HG03469 (cell line): Measurements from ENCODE around the gene MRGPRF.
A peak's percentile ranks its signal among the peaks of the same experiment; 100 is the strongest.

Experiments used
- ATAC-seq: cut with Tn5 transposase; IDR thresholded peaks from one replicate; pipeline ENCODE4 v1.9.1; 2021; ENCODE audit warnings: mild to moderate bottlenecking, moderate library complexity, moderate number of reproducible peaks; ENCODE audit not compliant: unreplicated experiment

The MRGPRF gene, protein sequence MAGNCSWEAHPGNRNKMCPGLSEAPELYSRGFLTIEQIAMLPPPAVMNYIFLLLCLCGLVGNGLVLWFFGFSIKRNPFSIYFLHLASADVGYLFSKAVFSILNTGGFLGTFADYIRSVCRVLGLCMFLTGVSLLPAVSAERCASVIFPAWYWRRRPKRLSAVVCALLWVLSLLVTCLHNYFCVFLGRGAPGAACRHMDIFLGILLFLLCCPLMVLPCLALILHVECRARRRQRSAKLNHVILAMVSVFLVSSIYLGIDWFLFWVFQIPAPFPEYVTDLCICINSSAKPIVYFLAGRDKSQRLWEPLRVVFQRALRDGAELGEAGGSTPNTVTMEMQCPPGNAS

DNA sequence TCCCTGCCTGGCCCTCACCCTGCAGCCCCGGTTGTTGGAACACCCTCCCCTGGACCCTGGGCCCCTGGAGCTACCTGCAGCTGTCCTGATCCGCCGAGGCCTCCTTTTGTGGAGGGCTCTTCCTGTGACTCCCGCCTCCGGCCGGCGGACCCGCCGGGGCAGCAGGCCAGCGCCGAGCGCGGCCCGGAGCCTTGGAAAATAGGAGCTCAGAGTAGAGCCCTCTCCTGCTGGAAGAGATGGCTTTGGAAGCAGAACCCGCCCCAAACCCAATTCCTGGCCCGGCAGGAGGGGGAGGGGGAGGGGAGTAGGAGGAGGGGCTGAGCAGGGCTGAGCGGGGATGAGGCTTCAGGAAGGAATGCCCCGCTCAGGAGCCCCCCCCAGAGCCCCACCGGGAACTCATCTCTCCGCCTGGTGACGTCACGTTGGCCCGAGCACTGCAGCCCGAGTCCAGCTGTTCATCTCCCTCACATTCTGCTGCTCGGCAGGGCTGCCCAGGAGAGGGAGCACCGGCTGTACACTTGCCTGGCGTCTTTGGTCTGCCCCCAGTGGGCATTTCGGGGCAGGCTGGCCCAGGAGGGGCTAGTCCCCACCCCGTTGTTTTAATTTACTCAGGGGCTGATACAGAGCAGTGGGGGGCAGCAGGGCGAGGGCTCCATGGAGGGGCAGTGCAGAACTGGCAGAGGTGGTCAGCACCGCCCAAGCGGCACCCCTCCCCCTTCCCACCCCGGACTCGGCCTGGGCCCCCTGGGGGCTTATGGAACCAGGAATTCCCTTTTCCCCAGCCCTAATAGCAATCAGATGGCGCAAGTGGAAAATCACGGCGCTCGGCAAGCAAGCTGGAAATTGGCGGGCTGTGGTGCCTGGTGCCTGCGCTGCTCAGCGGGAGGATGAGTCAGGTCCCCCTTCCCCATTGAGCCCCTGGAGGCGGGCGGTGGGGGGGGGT lies at the start of gene MRGPRF:
TSS of gene MRGPRF (minus strand) at position 238 of the 943 bp plus-strand sequence. CDS start 3,345 bp downstream, outside the sequence.
- no peak for ATAC-seq

DNA sequence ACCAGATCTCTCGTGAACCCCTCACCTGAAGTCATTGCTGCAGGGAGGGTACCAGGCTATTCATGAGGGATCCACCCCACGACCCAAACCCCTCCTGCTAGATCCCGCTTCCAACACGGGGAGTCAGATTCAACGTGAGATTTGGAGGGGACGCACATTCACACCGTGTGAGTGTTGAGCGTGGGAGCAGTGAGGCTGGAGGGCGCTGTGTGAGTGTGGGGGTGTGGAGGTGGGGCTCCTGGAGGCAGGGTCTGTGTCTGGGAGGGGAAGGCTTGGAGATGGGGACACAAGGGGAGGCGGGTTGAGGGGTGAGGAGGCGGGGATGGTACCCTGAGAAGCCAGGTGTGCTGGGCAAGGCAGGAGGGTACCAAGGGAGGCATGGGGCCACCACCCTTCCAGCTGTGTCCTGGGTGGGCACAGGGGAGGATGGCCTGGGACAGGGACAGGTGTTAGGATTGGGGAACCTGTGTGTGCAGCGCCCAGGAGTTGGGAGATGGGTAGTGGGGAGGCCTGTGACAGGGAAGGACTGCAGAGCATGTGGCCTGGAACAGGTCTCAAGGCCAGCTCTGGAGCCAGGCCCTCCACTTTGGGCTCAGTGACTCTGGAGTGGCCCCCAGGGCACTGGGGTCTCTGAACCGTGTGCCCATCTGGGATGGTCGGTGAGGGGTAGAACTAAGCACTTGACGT lies 49.3 kb upstream of the MRGPRF start:
- no peak for ATAC-seq

DNA sequence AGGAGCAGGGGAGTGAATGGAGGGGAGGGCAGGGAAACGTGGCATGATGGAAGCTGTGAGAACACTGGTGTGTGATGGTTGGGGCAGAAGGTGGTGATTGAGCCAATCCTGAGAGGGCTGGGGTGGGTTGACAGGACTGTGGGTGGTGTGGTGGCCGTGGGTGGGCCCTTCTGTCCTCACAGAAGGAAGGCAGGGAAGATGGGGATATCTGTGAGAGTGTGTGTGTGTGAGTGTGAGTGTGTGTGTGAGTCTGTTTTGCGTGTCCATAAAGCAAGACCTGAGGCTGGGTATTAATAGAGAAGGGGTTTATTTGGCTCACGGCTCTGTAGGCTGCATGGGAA lies 48.6 kb upstream of the MRGPRF start:
- ATAC-seq = no peak

DNA sequence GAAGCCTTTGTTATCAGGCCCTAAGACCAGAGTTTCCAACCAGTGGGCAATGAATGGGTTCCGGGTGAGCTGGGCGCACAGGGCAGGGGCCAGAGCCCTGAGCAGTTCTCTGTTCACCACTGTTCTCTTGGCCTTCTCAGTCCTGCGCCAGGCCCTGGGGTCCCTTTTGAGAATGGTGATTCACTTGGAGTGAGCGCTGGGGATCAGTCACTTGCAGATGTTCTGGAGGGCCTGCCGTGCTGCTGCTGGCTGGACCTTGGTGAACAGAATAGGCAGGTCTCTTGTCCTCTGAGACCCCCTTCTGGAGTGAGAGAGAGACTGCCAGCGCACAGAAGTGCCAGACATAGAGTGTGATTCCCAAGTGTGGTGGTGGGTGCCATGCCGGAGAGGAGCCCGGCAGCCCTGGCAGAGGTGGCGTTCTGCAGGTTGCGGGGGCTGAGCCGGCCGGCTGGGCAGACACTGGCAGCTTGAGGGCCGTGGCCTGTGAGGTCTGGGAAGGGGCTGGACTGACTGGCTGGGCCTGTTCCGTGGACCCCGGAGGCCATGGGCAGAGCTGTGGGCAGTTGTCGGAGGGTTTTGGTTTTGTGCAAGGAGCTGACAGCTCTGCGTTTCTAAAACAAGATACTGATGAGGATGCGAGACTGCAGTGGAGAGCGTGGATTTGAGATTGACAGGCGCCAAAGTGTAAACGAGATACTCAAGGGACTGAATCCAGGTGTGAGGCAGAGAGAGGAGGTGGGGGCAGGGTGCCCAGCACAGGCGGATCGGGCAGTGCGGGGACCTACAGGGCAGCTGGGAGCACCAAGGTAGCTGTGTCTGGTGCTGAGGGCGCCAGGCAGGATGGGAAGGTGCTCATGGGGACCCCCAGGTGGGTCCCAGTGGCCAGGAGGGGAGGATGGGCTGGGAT lies 48.0 kb upstream of the MRGPRF start:
- no peak for ATAC-seq

DNA sequence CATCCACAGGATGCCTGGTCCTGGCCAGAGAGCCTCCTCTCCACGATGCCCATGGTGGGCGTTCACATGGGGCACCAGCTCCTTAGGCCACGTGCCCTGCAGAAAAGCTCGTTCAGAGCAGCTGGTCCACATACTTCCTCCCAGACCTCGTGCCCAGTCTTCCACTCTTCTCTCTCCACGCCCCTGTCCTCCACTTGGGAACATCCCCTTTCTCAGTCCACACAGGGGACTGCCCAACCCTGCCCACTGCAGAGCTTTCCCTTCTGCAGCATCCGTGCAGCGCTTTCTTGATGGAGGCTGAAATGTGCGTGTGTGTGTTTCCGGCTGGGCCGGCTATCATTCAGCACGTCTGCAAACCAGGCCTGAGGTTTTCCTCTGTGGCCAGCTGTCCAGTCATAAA lies 46.9 kb upstream of the MRGPRF start:
- ATAC-seq = no peak

DNA sequence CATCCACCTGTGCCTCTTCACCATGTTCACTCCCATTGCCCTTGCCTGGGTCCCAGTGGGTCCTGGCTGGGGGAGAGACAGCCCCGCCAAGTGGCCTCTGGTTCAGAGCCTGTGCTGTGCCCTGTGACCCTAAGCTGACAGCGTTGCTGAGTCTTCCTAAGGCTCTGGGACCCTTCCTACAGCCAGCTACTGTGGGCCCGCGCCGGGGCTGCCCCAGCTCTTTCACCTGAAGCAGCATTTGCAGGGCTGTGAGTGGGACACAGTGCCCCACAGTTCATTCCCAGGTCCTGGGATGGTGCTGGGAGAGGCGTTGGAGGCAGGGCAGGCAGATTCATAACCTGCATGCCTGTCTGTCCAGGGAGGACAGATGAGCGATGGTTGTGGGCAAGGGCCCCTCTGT lies 46.4 kb upstream of the MRGPRF start:
- no peak for ATAC-seq

DNA sequence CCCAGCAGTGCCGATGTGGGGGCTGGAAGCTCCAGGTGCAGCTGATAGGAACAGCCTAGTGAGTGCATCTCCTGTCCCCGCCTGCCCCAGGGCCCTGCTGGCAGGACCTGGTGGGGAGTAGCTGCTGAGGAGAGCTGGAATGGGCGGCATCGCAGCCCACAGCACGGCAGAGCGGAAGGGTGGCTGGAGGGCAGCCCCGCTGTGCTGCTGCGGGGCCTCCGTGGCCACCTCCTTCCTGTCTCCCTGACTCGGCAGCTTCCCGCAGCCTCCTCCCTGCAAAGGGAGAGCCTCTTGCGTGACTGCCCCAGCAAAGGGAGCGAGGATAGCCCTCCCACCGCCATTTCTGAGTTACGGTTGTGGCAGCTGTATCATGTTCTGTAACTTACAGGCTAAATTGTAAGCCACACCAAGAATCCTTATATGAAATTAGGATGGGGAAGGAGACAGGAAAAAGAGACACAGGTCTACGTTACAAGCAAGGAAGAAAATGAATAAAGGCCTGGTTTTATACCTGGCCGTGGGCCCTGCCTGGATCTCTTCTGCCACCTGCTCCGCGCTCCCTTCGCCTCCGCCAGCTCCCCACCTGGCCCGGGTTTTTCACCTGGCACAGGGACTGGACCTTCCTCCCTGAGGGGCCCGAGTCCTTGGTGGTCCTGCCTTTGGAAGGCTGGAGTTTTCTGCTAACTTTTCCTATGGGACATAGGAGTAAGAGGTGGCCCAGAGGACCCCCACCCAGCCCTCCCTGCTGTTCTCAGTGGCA lies 45.6 kb upstream of the MRGPRF start:
- ATAC-seq = no peak

DNA sequence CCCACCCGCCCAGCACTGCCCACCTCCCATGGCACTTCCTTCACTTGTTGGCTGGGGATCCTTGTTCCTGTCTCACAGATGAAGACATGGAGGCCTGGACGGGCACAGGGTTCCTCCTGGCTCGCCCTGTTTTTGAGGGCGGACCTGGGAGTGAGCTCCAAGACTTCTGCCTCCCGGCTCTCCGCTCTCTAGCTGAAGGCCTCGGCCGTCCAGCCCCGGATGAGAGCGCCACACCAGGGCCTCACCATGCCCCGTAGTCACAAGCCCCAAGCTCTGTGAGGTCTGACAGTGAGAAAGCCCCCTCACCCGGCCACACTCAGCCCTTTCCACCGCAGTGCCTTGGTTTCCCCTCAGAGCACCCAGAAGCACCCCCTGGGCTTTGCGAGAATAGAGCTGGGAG lies 44.8 kb upstream of the MRGPRF start:
- no peak for ATAC-seq

DNA sequence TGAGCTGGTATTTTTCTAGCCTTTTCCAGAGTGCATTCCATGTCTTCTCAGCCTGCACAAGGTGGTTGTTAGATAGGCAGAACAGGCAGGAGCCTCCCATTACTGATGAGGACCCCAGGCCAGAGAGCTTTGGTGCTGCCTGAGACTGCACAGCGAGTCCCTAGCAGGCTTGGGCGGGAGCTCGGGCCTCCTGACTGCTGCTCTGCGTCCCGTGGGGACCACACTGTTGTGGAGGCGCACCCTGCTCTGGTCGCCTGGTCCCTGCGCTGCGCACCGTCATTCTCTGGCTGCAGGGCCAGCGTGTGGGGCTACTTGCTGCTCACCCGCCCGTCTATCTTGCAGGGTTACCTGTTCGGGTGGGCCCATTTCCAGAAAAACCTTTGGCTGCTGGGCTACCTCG lies 44.2 kb upstream of the MRGPRF start:
- ATAC-seq = no peak

DNA sequence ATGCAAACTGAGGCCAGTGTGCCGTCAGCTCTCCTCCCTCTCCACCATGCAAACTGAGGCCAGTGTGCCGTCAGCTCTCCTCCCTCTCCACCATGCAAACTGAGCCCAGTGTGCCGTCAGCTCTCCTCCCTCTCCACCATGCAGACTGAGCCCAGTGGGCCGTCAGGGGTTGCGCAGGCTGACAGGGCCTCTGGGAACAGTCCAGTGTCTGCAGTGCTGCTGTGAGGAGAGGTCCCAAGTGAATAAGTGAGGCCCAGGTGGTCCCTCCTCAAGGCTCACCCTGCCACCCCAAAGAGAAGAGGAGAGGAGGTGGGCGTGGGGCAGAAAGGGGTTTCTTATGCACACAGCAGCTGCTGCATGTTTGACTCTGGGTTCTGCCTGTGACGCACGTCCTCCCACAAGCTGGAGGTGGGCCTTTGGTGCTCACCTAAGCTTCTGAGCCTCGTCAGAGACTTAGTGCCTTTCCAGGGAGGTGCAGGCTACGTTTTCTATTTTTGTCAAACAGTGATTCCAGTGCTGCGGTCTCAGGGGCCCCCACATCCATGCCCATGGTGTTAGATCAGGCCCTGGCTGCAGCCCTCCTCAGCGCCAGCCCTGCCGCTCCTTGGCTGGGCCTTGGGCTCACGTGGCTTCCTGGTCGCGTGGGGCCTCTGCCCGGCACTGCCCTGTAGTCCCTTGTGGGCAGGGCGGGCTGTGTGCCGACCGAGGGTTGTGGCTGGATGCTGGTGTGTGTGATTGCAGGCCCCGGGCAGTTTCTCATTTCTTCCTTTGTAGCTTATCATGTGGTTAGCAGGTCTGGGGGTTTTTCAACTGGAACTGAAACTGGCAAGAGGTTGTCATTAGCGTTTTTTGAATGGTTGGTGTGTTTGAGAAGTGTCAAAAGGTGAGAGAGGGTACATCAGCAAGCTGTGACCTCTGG lies 42.8 kb upstream of the MRGPRF start:
- peak; percentile 60 for ATAC-seq

DNA sequence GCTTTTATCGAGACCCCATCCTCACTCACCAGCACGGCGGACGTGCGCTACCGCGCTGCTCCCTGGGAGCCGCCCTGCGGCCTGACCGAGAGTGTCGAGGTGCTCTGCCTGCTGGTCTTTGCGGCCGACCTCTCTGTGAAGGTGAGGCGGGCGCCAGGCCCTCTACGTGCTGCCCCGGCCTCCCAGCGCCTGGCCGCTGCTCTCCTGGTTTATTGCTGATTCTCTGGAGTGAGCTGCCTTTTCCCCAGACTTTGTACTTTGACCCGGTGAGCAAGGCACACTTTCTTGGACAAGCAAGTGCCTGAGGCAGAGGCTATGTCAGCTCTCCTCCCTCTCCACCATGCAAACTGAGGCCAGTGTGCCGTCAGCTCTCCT lies 42.2 kb upstream of the MRGPRF start:
- ATAC-seq = no peak

DNA sequence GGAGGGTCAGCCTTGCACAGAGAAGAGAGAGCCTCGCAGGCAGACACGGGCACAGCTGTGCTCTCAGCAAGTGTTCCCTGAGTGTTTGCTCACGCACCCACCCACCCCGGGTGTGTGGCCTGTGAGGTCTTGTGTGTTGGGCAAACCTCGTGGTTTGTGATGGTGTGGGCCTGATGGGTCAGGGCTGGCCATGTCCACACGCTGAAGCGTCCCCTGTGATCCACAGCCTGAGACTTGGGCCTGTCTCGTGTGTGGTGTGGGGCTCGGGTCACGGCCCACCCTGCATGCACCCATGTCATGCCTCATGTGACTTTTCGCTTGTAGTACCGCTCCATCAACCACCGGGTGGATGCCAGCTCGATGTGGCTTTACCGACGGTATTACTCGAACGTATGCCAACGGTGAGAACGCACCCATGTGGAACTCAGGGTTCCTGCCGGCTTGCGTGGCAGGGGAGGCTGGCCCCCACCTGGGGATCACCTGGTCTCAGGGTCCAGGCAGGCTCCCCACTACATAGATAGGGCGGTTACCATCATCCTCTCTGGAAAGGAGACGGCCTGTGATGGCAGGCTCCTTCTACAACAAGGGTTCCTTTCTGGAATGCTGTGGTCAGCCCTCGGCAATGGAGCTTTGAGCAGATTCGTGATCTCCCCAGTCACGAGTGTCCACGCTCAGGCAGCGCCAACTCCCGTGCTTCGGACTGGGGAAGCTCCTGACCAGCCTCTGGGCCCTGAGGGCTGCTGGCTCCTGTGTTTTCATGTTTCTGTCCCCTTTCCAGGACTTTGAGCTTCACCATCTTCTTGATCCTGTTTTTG lies 41.6 kb upstream of the MRGPRF start:
- no peak for ATAC-seq

DNA sequence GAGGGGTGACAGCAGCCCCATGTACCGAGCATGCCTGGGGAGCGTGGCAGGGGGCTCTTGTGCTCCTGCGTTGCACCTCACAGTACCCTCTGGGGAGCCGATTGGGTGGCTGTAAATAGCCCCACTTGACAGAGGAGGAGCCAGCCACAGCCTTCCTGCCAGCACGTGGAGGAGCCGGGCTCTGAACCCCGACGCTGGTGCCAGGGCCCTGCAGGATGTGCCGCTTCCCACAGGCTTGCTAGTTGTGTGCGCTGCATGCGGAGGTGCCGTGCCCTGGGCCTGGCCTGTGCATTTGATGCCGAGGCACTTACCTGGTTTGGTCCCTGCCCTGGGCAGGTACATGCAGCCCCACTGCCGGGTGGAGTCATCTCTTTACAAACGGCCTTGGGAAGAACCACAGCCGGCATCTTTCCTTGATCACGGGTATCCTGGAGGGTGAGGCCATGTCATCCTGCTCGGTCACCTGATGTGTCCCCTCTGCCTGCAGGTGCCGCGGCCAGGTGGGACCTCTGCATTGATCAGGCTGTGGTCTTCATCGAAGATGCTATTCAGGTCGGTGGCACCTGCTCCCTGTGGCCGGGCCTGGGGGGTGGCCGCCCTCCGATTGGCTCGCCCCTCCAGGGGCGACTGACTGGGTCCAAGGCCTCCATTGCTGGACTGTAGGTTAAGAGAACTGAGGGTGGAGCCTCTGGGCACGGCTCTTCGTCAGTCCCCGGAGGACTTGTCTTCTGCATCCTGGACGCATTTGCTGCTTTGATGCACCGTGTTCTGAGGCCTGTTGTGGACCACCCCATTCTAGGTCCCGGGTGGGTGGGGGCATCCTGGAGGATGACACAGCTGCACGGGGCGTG lies 40.7 kb upstream of the MRGPRF start:
- ATAC-seq = no peak

DNA sequence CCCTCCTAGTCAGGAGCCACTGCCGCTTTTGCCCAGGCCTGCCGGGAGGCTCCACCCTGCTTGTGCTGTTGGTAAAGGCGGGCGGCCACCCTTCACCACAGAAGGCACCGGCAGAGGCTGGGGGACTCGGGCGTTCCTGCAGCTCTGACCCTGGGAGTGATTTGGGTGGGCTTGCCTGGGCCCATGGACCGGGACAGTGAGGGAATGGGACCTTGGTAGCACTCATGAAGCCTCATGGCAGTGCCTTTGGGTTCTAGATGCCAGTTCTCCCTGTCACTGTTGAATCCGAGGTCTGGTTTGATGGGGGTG lies 40.1 kb upstream of the MRGPRF start:
- no peak for ATAC-seq

DNA sequence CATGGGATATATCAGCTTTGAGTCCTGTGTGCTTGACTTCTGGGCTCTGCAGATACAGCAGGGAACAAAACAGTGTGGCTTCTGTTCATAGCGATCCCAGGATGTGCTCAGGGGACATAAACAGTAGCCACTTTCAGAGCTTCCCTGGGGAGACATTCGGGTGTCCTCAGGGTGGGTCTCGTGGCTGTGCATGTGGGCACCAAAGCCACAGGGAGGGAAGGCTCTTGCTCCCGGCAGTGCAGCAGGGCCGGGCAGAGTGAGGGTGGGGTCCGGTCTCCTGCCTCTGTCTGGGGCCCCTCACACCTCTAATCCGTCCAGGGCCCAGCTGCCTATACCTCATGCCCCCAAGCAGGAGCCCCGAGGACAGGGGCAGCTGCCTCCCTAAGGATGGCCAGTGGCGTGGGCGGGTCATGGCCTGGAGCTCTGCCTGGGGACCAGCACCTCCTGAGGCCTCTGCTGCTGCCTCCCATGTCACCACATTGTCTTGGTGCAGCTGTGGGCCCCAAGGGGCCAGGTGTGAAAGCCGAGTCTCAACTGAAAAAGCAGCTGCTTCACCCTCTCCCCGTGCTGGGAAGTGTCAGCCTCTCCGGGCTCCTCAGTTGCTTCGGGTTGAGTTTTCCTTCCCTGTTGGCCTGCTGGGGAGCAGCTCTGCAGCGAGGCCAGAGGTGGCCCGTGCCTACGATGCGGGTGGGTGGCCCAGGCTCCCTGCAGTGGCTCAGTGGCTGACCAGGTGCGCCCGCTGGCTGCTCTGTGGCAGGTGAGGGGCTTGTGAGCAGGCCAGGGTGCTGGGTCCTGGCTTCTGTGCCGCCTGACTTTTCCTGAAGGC lies 39.5 kb upstream of the MRGPRF start:
- ATAC-seq = no peak
